Body of pancreas (tissue), 4 donors: ENCODE results near the gene CERS5.

ENCODE experiments used
- POLR2A ChIP-seq, 3 donors: fragments of 450-650 bp; IDR thresholded peaks; one replicate each; pipeline ENCODE4 v1.6.1; 2016; ENCODE audit warnings: antibody characterized with exemption in 3 of 3, mild to moderate bottlenecking in 2 of 3
- TF ChIP-seq, protein P1 (sequence below), 7 experiments: fragments of 450-650 bp in 4 of 7; fragments of 200-600 bp in 3 of 7; sonication (generic) in 3 of 7; IDR thresholded peaks; one replicate each; pipeline ENCODE4 v1.5.1; 2016 to 2019; ENCODE audit warnings: antibody characterized with exemption in 7 of 7

DNA sequence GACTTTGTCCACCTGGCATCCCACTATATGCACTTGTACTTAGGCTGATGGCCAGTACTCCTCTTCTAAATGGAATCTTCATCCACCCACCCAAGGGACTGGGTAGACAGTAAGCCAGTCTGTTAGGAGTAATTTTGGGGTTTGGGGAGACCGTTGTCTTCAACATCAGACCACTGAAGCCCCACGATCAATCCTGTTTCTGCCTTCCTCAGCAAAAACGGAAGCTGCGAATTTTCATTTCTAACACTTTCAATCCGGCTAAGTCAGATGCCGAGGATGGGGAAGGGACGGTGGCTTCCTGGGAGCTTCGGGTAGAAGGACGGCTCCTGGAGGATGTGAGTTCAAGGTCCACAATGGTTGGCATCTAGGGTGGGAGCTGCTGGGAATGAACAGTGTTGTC is 80.0 kb downstream of the CERS5 start:
- TF ChIP-seq, protein P1, sequence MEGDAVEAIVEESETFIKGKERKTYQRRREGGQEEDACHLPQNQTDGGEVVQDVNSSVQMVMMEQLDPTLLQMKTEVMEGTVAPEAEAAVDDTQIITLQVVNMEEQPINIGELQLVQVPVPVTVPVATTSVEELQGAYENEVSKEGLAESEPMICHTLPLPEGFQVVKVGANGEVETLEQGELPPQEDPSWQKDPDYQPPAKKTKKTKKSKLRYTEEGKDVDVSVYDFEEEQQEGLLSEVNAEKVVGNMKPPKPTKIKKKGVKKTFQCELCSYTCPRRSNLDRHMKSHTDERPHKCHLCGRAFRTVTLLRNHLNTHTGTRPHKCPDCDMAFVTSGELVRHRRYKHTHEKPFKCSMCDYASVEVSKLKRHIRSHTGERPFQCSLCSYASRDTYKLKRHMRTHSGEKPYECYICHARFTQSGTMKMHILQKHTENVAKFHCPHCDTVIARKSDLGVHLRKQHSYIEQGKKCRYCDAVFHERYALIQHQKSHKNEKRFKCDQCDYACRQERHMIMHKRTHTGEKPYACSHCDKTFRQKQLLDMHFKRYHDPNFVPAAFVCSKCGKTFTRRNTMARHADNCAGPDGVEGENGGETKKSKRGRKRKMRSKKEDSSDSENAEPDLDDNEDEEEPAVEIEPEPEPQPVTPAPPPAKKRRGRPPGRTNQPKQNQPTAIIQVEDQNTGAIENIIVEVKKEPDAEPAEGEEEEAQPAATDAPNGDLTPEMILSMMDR (IDR thresholded peaks at IDR 0.05): no peak
- no peak for TF ChIP-seq POLR2A (IDR thresholded peaks at IDR 0.05)
